Type B pancreatic cell (in vitro differentiated cells): ENCODE data around the gene NTRK2. TPM values are rescaled to one million over a fixed set of nuclear protein-coding genes. Genes with fewer than 3 reads are reported as not detected.
"Not testable (repeated sequence)": the region's sequence is repeated elsewhere in the genome, so short reads cannot be mapped to it uniquely, and the experiment has no call there.

Experiments
- DNase-seq: peaks from one replicate; pipeline ENCODE4 v3.0.0; 2021; ENCODE audit warnings: mixed read lengths; ENCODE audit not compliant: unreplicated experiment; ENCODE audit errors: extremely low spot score
- H3K27ac Mint-ChIP-seq: 2 replicates; pipeline ENCODE4 v1.8.0; 2021; ENCODE audit warnings: mild to moderate bottlenecking, mixed read lengths
- H3K27me3 Mint-ChIP-seq: 2 replicates; pipeline ENCODE4 v1.8.0; 2021; ENCODE audit warnings: mixed read lengths
- H3K36me3 Mint-ChIP-seq: 2 replicates; pipeline ENCODE4 v1.8.0; 2021; ENCODE audit warnings: mixed read lengths
- H3K4me1 Mint-ChIP-seq: one replicate; pipeline ENCODE4 v1.8.0; 2021; ENCODE audit warnings: mixed read lengths; ENCODE audit not compliant: unreplicated experiment
- H3K4me3 Mint-ChIP-seq: 2 replicates; pipeline ENCODE4 v1.8.0; 2021; ENCODE audit warnings: mild to moderate bottlenecking, mixed read lengths
- H3K9me3 Mint-ChIP-seq: 2 replicates; pipeline ENCODE4 v1.8.0; 2021; ENCODE audit warnings: mixed read lengths
- CTCF ChIP-seq: fragments of 200-600 bp; sonication (generic); conservative IDR thresholded peaks from 2 replicates; pipeline ENCODE4 v1.5.0; 2021; ENCODE audit warnings: antibody characterized with exemption, mild to moderate bottlenecking
- total RNA-seq: library from RNA; stranded (reverse); gene quantifications from 2 replicates; pipeline ENCODE4 v1.2.1, GENCODE V29; 2021; ENCODE audit warnings: low replicate concordance

NTRK2 gene
- total RNA-seq, 1 donor from 2014 or later = 122 TPM

GRCh38 chr9:84893419-84894128 is 224.0 kb downstream of the NTRK2 start:
- Mint-ChIP-seq H3K36me3 (no peaks in the 10 kb centered on the region), H3K4me3 (no peak overlapping the region), H3K4me1 (peaks cover 26% of the 10 kb centered on the region), H3K27me3 (peaks cover 3% of the 10 kb centered on the region), H3K27ac (no peak overlapping the region), H3K9me3 (no peaks in the 10 kb centered on the region)
- DNase-seq = no peak
- no peak for TF ChIP-seq CTCF

GRCh38 chr9:84894859-84895258 is 225.3 kb downstream of the NTRK2 start:
- H3K9me3 Mint-ChIP-seq = no peaks in the 10 kb centered on the region
- H3K4me1 Mint-ChIP-seq = peaks cover 26% of the 10 kb centered on the region
- H3K27ac Mint-ChIP-seq = no peak overlapping the region
- H3K27me3 Mint-ChIP-seq = peaks cover 3% of the 10 kb centered on the region
- TF ChIP-seq CTCF = no peak
- H3K4me3 Mint-ChIP-seq = no peak overlapping the region
- no peak for DNase-seq
- no peaks in the 10 kb centered on the region for H3K36me3 Mint-ChIP-seq

- Mint-ChIP-seq H3K27me3 (peaks cover 3% of the 10 kb centered on the region), H3K4me1 (peaks cover 23% of the 10 kb centered on the region), H3K36me3 (no peaks in the 10 kb centered on the region), H3K9me3 (no peaks in the 10 kb centered on the region), H3K27ac (no peak overlapping the region), H3K4me3 (no peak overlapping the region)
- no peak for TF ChIP-seq CTCF
- no peak for DNase-seq
Observed at GRCh38 chr9:84897362-84898094, 228.0 kb downstream of the NTRK2 start.

GRCh38 chr9:84898188-84898587 is 228.7 kb downstream of the NTRK2 start:
- H3K36me3 Mint-ChIP-seq = no peaks in the 10 kb centered on the region
- H3K27ac Mint-ChIP-seq = no peak overlapping the region
- no peak for DNase-seq
- H3K9me3 Mint-ChIP-seq = no peaks in the 10 kb centered on the region
- H3K4me3 Mint-ChIP-seq = no peak overlapping the region
- H3K27me3 Mint-ChIP-seq = no peaks in the 10 kb centered on the region
- H3K4me1 Mint-ChIP-seq = peaks cover 18% of the 10 kb centered on the region
- no peak for TF ChIP-seq CTCF

GRCh38 chr9:84898618-84899017 is 229.1 kb downstream of the NTRK2 start:
- not testable (repeated sequence) for H3K36me3 Mint-ChIP-seq, H3K9me3 Mint-ChIP-seq, H3K27ac Mint-ChIP-seq, H3K27me3 Mint-ChIP-seq, DNase-seq, H3K4me3 Mint-ChIP-seq
- H3K4me1 Mint-ChIP-seq = peaks cover 17% of the 10 kb centered on the region

GRCh38 chr9:84899326-84899725 is 229.8 kb downstream of the NTRK2 start:
- H3K27me3 Mint-ChIP-seq = no peaks in the 10 kb centered on the region
- no peak overlapping the region for H3K27ac Mint-ChIP-seq
- no peaks in the 10 kb centered on the region for H3K36me3 Mint-ChIP-seq
- TF ChIP-seq CTCF = no peak
- DNase-seq = no peak
- no peak overlapping the region for H3K4me3 Mint-ChIP-seq
- H3K9me3 Mint-ChIP-seq = no peaks in the 10 kb centered on the region
- H3K4me1 Mint-ChIP-seq = peaks cover 17% of the 10 kb centered on the region
